GM19438 (cell line): ENCODE measurements around the gene HHAT.
"Not testable (repeated sequence)": the region's sequence is repeated elsewhere in the genome, so short reads cannot be mapped to it uniquely, and the experiment has no call there.

Source experiments
- ATAC-seq: cut with Tn5 transposase; IDR thresholded peaks from one replicate; pipeline ENCODE4 v1.9.1; 2021; ENCODE audit warnings: low read depth; ENCODE audit not compliant: unreplicated experiment

HHAT gene

DNA sequence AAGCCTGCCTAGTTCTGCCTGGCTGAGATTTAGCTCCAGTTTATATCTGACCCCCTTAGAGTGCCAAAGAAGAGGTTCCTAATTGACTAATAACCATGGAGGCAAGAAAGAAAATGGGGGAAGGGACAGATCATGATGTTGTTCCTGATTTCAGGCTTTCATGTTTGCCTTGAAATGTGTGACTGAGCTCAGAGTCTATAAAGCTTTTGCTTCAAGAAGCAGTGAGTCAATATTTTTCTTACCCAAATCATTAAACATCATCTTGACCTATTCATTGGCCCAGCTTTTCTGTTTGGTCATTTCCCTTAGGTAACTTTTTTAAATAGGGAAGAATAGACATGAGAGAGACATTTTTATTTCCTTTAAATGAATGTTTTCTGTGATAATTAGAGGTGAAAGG, 55.9 kb downstream of the HHAT start:
- no peak for ATAC-seq

DNA sequence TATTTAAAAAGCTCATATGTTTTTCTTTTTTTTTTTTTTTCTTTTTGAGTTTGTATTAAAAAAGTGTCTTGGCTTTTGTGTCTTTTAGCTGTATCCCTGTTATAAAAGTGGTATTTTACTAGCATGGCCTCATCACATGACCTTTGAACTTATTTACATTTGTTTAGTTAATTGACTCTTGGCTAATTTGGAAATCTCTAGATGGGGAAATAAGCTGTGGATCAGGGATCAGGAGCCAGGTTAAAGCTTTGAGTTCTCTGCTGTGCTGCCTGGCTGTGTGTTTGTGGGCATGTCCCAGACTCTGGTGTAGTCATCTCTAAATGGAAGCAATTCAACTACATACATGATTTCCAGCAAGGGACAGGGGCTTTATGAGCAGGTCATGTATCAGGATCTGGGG, 56.5 kb downstream of the HHAT start:
- no peak for ATAC-seq

DNA sequence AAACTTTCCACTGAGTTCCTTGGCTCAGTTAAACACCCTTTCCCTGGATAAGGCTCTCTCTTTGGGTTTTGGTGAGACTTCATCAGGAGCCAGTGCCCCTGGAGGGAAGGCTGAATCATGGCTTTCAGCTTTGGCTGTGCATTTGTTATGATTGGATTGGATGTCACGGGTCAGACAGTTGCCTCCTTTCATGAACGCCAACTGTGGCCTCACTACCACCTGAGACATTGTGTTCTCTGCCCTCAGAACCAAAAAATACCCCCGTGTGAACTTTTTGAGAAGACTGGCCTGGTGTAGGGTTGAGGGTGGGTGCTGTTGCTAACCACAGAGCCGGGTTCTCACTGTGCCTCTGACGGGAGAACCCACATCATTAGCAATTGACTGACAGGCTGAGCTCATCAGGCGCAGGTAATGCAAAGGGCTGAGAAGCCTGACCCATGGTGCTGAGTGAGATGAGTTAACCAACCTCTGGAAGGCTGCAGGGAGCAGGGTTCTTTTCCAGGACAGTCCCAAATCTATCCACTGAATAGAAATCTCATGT, 65.6 kb downstream of the HHAT start:
- ATAC-seq, result no peak

DNA sequence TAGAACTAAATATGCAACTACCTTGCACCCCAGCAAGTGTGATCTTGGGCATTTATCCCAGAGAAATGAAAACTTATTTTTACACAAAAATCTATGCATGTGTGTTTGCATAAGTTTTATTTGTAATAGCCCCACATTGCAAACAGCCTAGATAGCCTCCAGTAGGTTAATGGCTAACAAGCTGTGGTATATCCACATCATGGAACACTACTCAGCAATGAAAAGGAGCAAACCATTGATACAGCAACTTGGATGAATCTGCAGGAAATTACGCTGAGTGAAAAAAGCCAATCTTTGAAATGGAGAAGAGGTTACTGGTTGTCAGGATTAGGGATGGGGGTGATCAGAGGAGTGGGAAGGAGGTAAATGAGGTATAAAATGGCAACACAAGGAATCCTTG, 67.8 kb downstream of the HHAT start:
- no peak for ATAC-seq

DNA sequence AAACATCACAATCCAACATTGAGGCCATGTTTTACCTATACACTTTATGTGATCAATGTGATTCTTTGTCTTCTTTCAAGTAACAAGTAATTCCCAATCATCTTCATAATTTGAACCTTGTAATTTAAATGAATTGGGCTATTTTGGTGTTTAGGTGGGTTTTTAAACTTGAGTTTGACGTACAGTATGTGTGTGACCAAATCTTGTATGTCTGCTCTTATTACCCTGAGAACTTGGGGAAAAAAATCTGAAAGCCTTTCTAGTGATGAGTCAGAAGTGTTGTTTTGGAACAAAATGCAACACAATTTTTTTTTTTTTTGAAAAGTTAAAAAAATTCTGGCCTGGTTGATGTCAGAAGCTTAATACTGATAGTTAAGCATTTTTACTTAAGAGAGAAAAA, 68.5 kb downstream of the HHAT start:
- ATAC-seq, result no peak

DNA sequence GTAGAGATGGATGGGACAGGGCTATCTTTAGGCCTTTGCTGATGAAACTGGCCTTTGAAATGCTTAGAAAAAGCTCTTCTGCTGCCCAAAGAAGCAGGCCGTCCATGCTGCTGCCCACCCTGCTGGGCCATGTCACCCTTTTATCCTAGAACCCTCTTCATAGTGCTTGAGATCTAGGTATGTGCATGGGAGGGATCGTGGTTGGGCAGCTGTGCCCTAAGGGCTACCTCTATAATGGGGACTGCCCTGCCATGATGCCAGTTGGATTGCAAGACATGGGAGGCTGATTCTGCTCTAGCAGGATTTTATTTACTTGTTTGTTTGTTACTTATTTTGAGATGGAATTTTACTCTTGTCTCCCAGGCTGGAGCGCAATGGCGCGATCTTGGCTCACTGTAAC, 69.0 kb downstream of the HHAT start:
- no peak for ATAC-seq

DNA sequence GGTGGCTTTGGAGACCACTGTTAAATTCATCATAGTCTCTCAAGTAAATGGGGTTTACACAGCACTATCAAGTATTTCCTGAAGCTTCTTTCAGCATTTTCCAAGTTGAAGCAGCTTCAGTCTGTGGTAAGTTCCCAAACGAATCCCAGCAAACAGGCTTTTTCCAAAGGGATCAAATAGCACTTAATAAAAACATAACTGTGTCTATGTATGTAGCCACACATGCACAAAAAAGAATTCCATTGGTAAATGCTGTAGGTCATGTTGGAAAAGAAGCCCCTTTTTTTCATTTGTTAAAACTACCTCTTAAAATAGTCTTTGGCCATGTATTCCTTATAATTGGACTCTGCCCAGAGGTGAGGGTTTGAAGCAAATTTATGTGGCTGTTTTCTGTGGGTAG, 69.8 kb downstream of the HHAT start:
- no peak for ATAC-seq

DNA sequence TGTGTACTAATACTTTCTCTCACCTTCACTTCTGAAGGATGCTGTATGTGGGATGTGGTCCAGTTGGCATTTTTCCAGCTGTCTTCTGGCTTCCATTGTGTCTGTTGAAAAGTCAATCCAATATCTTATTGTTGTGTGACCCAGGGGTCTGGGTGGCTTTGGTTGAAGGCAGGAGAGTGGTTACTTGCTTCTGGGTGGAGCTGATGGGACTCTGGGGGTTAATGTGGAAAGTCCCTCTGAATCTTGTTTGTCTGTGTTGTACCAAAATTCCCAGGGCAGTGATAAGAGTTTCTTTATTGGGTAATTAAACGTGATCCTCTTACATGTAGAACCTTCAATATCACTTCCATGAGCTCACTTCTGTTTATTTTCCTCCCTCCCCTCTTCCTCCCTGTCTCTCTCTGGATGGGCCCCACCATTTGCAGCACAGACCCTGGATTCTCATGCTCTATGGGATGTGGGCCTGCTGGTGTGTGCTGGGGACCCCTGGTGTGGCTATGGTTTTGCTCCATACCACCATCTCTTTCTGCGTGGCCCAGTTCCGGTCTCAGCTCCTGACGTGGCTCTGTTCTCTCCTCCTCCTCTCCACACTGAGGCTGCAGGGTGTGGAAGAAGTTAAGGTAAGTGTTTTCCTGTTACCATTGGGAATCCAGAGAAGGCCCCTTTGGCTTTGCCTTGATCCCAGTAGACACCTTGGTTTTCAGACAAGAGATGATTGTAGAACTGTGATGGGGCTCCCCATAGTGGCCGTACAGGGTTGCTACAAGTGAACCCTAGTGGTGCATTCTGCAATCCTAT, 71.5 kb downstream of the HHAT start:
- peak; percentile 91 for ATAC-seq

DNA sequence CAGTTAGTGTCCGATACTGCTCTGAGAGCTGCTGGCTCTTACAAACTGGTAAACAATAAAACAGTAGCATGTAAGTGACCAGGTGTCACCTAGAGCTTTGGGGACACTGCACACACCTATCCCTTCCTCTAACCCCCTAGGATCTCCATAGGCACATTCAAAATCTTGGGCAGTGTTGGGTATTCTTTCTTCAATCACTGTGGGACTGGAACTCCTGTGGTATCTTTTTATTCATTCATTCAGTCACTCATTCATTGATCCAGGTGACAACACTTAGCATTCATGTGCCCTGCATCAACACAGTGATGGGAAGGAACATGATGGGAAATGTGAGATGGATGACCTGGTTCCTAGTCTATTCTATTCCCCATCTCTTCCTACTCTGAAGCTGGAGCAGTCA, 73.9 kb downstream of the HHAT start:
- ATAC-seq, result no peak

DNA sequence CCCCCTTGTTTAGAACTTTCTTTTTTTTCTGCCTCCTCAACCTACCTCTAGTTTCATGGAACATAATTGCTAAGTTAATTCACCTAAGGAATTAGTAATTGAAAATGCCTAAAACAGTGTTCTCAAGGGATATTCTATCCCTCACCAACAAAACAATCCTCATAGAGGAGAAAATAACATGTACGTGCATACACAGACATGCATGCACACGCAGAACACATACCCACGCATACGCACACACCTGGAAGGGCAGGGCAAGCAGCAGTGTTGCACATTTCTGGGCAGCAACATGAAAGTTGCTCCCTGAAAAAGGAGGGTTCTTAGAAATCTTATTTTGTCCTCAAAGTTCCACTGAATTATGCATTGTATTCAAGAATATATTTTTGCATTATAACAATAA, 76.6 kb downstream of the HHAT start:
- no peak for ATAC-seq

DNA sequence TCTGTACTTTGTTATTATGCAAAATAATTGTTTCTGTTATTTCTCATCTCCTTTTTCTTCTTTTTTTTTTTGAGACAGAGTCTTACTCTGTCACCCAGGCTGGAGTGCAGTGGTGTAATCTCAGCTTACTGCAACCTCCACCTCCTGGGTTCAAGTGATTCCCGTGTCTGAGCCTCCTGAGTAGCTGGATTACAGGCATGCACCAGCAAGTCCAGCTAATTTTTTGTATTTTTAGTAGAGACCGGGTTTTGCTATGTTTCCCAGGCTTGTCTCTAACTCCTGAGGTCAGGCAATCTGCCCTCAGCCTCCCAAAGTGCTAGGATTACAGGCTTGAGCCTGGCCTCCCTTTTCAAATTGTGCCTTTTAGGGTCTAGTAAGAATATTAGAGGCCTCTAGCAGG, 77.6 kb downstream of the HHAT start:
- not testable (repeated sequence) for ATAC-seq

DNA sequence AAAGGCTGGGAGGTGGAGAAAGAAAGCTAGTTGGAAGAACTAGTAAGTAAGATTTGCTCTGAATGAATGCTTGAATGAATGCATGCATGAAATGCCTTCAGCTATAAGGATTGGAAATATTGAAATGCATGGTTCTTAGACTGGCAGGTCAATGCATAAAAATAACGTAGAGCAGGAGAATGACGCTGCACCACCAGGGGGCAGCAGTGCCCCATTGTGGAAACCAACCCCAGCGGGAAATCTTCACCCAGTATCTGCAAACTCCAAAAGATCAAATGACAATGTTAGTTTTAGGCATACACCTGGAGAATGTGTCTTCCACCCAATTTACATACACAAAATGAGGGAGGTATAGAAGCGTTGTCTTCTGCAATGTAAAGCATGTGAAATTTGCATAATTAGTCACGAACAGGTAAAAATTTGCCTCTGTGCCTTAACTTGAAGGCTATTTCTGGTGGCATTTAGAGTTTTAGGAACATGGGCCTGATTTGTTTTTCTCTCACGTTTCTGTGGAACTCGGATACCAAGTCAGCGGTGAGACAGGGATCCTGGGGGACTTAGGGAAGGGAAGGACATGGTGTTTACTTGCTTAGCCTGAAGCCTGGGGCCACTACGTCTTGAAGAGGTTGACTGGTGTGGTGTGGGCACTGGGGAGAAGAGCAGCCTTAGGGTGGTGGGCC, 78.6 kb downstream of the HHAT start:
- ATAC-seq, result peak; percentile 93

DNA sequence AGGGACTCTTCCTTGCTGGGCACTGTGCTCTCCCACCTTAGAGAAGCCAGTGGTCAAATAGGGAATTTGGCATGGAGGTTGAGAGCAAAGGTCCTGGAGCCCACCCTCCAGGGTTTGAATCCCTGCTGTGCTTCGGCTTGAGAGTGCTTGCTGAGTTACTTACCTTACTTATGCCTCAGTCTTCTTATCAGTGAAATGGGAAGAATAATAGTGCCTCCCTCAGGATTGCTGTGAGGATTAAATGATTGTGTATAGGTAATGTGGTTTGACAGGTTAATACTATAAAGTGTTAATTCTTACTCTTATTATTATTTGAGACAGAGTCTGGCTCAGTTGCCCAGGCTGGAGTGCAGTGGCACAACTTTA, 79.2 kb downstream of the HHAT start:
- ATAC-seq, result no peak

DNA sequence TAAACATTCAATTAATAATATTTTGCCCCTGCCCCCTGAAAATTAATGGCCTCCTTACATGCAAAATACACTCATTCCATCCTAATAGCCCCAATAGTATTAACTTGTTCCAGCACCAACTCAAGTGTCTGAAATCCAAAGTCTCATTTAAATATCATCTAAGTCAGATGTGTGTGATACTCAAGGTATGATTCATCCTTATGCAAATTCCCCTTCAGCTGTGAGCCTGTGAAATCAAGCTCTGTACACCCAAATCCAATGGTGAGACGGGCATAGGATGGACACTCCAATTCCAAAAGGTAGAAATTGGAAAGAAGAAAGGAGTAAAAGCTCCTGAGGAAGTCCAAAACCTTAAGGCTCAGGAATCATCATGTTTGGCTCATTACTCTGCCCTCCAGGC, 83.5 kb downstream of the HHAT start:
- ATAC-seq, result no peak

DNA sequence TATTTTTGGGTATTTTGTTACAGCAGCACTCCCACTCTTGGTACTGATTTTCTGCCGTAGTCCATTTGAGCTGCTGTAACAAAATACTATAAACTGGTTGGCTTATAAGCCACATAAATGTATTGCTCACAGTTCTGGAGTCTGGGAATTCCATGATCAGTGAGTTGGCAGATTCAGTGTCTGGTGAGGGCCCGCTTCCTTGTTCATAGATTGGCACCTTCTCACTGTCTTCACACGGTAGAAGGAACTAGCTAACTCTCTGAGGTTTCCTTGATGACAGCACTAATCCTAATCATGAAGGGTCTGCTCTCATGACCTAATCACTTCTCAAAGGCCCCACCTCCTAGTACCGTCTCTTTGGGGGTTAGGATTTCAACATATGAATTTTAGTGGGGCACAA, 85.2 kb downstream of the HHAT start:
- ATAC-seq, result no peak

DNA sequence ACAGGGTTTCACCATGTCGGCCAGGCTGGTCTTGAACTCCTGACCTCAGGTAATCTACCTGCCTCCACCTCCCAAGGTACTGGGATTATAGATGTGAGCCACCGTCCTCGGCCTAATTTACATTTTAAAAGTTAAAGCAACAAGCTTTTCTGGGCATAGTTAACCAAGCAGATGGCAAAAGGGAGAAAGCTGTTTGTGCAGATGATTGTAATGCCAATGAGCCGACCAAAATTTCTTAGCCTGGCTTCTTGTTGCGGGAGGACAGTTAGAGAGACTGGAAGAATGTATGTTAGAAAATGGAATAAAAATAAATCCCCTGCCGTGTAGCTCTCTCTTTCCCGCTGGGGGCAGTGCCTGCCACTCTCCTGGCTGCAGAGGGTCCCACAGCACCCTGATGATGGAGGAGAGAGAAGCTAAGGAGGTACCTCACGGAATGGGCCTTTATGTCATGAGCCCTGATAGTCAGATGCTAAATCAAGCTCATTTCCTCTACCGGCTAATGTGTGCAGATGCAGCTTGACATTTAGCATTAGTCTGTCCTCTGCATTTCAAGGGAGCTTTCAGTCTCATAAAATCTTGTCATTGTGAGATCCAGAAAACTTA, 87.2 kb downstream of the HHAT start:
- ATAC-seq, result no peak

DNA sequence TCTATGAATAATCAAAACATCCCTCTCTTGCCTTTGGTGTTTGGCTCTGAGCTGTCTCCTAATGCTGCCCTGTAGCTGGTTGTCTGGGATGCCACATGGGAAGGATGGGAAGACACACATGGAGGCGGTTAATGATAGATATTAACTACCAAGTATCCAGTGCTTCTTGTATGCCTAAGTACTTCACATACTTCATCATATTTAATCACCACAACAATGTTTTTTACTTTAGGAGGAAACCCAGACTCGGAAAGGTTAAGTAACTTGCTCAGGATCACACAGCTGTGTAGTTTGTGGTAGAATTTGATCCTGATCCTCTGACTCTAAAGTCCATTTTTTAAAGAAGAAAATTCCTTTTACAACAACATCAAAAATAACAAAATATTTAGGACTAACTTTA, 88.0 kb downstream of the HHAT start:
- no peak for ATAC-seq

DNA sequence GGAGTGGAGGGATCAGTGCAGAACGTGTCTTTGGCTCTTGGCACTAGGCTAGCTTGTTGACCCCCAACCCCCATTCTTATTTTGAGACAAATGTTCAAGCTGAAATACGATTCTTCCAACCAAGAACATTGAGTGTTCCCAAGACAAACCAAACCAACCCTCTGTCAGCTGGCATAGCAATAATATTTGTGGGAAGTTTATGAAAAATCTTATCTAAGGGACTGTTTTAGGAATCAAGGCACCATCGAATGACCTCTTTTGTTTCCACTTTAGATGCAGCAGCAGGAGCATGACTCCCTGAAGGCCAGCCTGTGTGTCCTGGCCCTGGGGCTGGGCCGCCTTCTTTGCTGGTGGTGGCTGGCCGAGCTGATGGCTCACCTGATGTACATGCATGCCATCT, 89.2 kb downstream of the HHAT start:
- no peak for ATAC-seq

DNA sequence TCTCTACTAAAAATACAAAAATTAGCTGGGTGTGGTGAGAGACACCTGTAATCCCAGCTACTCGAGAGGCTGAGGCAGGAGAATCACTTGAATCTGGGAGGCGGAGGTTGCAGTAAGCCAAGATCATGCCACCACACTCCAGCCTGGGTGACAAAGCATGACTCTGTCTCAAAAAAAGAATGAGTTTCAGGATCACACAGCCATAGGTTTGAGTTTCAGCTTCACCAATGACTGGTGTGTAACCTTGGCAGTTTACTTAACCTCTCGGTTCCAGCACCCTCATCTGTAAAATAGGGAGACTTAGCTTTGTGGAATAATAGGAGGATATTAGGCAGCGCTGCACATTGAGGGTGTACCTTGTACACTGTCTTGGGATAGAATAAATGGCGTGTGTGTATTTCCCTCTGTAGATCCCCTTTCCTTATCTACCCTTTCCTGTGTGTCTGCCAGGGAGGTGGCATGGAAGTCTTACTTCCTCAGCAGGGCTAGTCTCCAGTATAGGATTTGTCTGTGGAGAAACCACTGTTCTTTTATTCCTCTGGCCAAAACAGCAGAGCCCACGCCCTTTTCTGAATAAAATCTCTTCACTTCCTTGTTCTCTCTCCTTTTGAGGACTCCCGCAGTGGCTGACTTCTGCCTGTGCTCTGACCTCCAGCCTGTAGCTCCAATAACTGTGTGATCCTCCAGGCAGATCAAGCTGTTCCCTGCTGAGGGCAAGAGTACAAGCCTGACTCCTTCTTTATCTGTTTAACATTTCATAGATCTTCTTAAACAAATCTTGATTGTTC, 90.4 kb downstream of the HHAT start:
- ATAC-seq, result no peak

DNA sequence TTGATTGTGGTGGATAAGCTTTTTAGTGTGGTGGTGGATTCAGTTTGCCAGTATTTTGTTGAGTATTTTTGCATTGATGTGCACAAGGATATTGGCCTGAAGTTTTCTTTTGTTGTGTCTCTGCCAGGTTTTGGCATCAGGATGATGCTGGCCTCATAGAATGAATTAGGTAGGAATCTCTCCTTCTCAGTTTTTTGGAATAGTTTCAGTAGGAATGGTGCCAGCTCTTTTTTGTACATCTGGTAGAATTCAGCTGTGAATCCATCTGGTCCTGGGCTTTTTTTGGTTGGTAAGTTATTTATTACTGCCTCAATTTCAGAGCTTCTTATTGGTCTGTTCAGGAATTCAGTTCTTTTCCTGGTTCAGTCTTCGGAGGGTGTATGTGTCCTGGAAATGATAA, 98.0 kb downstream of the HHAT start:
- not testable (repeated sequence) for ATAC-seq

DNA sequence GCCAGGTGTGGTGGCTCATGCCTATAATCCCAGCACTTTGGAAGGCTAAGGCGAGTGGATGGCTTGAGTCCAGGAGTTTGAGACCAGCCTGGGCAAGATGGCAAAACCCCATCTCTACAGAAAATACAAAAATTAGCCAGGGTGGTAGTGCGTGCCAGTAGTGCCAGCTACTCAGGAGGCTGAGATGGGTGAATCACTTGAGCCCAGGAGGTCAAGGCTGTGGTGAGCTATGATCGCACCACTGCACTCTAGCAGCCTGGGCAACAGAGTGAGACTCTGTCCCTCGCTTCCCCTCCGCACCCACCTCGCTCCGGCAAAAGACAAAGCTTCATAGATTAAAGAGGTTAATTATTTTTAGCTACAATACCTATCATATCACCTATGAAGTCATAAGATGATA, 100.0 kb downstream of the HHAT start:
- no peak for ATAC-seq
